ENCODE results near the gene KIF6.
"Not testable (repeated sequence)": the region's sequence is repeated elsewhere in the genome, so short reads cannot be mapped to it uniquely, and the experiment has no call there.

The KIF6 gene

DNA sequence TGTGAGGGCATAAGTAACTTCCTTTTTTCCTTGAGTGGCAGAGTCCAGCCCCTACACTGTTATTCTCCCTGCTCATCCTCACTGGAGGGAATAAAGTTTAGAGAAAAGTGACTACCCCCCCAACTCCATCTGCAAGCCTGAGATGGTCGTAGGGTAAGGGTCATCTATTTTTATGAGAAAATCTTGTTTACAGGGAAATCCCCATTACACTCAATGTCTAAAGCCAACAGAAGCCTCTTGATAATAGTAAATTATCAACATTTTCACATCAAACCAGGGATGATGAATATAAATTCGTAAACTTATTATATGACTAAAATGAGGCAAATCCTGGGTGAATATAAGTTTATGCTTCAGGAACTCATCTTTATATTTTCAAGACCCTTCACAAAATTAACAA is 228.8 kb downstream of the KIF6 start:
- no peaks in the 10 kb centered on the region for H3K9me3 ChIP-seq (ENCODE audit: control insufficient read depth, low read length)
- H3K27me3 ChIP-seq (ENCODE audit: control insufficient read depth, insufficient read depth, low read length), result no peaks in the 10 kb centered on the region
- H3K4me1 ChIP-seq (ENCODE audit: control insufficient read depth, insufficient read depth, low read length), result no peaks in the 10 kb centered on the region
- H3K4me3 ChIP-seq (ENCODE audit: low read length), result no peak overlapping the region
- no peak overlapping the region for H3K9ac ChIP-seq (ENCODE audit: low read length)
- H3K36me3 ChIP-seq (ENCODE audit: control insufficient read depth, insufficient read depth, low read length), result no peaks in the 10 kb centered on the region

GRCh38 chr6:39495640-39496039 is 229.6 kb downstream of the KIF6 start:
- Histone ChIP-seq H3K27me3 (ENCODE audit: control insufficient read depth, insufficient read depth, low read length) (no peaks in the 10 kb centered on the region), H3K4me3 (ENCODE audit: low read length) (no peak overlapping the region), H3K4me1 (ENCODE audit: control insufficient read depth, insufficient read depth, low read length) (no peaks in the 10 kb centered on the region)

GRCh38 chr6:39494998-39495397 is 230.2 kb downstream of the KIF6 start:
- no peak overlapping the region for H3K4me3 ChIP-seq (ENCODE audit: low read length)
- no peaks in the 10 kb centered on the region for H3K27me3 ChIP-seq (ENCODE audit: control insufficient read depth, insufficient read depth, low read length)
- no peaks in the 10 kb centered on the region for H3K36me3 ChIP-seq (ENCODE audit: control insufficient read depth, insufficient read depth, low read length)
- H3K9ac ChIP-seq (ENCODE audit: low read length), result no peak overlapping the region
- no peaks in the 10 kb centered on the region for H3K9me3 ChIP-seq (ENCODE audit: control insufficient read depth, low read length)
- no peaks in the 10 kb centered on the region for H3K4me1 ChIP-seq (ENCODE audit: control insufficient read depth, insufficient read depth, low read length)

More at GRCh38 chr6:39495640-39496039, 229.6 kb downstream of the KIF6 start:
- H3K36me3 ChIP-seq (ENCODE audit: control insufficient read depth, insufficient read depth, low read length), result no peaks in the 10 kb centered on the region
- H3K9me3 ChIP-seq (ENCODE audit: control insufficient read depth, low read length), result no peaks in the 10 kb centered on the region
- no peak overlapping the region for H3K9ac ChIP-seq (ENCODE audit: low read length)

- no peaks in the 10 kb centered on the region for H3K4me1 ChIP-seq (ENCODE audit: control insufficient read depth, insufficient read depth, low read length)
Measured at GRCh38 chr6:39493777-39494176, 231.4 kb downstream of the KIF6 start.

DNA sequence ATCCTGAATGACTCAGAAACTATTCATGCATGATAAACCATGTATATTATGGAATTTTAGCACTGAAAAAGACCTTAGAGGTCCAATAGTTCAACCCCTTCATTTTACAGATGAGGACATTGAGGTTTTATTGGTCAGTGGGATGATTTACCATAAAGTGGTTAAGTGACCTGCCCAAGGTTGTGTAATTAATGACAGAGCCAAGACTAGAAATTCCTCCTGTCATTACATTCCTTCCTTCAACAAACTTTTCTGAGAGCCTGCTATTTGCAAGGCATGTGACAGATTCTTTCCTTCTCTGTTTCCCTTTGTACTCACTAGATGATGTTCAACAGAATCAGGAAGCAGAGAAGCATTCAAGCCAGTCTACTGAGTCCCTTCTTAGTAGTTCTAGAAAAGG is 232.0 kb downstream of the KIF6 start:
- Histone ChIP-seq H3K36me3 (ENCODE audit: control insufficient read depth, insufficient read depth, low read length) (no peaks in the 10 kb centered on the region), H3K4me1 (ENCODE audit: control insufficient read depth, insufficient read depth, low read length) (no peaks in the 10 kb centered on the region), H3K4me3 (ENCODE audit: low read length) (no peak overlapping the region), H3K9ac (ENCODE audit: low read length) (no peak overlapping the region), H3K27me3 (ENCODE audit: control insufficient read depth, insufficient read depth, low read length) (no peaks in the 10 kb centered on the region), H3K9me3 (ENCODE audit: control insufficient read depth, low read length) (no peaks in the 10 kb centered on the region)

More at GRCh38 chr6:39493777-39494176, 231.4 kb downstream of the KIF6 start:
- Histone ChIP-seq H3K9ac (ENCODE audit: low read length) (no peak overlapping the region), H3K9me3 (ENCODE audit: control insufficient read depth, low read length) (no peaks in the 10 kb centered on the region), H3K36me3 (ENCODE audit: control insufficient read depth, insufficient read depth, low read length) (no peaks in the 10 kb centered on the region), H3K4me3 (ENCODE audit: low read length) (no peak overlapping the region), H3K27me3 (ENCODE audit: control insufficient read depth, insufficient read depth, low read length) (no peaks in the 10 kb centered on the region)

DNA sequence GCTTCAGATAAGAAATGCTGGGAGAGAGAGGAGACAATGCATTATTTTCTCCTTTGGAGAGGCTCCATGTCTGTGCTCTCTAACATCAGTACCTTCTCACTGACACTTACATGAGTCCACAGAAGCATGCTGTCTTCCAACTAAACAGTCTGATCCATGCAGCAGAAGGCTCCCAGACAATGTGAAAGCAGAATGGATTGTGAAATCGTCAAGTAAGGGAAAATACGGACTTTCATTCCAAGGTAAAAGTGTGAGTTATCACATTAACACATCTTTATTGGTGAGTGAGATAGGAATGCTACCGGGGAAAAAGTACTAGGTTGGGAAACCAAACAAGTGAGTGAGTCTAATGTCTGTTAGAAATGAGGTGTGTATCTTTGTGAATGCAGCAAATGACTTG is 235.1 kb downstream of the KIF6 start:
- Histone ChIP-seq H3K4me3 (ENCODE audit: low read length) (no peak overlapping the region), H3K4me1 (ENCODE audit: control insufficient read depth, insufficient read depth, low read length) (no peaks in the 10 kb centered on the region), H3K27me3 (ENCODE audit: control insufficient read depth, insufficient read depth, low read length) (no peaks in the 10 kb centered on the region), H3K9me3 (ENCODE audit: control insufficient read depth, low read length) (no peaks in the 10 kb centered on the region), H3K9ac (ENCODE audit: low read length) (no peak overlapping the region), H3K36me3 (ENCODE audit: control insufficient read depth, insufficient read depth, low read length) (no peaks in the 10 kb centered on the region)

GRCh38 chr6:39488255-39488879 is 236.8 kb downstream of the KIF6 start:
- no peak overlapping the region for H3K4me3 ChIP-seq (ENCODE audit: low read length)
- no peaks in the 10 kb centered on the region for H3K27me3 ChIP-seq (ENCODE audit: control insufficient read depth, insufficient read depth, low read length)
- no peaks in the 10 kb centered on the region for H3K9me3 ChIP-seq (ENCODE audit: control insufficient read depth, low read length)
- H3K4me1 ChIP-seq (ENCODE audit: control insufficient read depth, insufficient read depth, low read length), result no peaks in the 10 kb centered on the region
- no peaks in the 10 kb centered on the region for H3K36me3 ChIP-seq (ENCODE audit: control insufficient read depth, insufficient read depth, low read length)
- no peak overlapping the region for H3K9ac ChIP-seq (ENCODE audit: low read length)

GRCh38 chr6:39484276-39484675 is 240.9 kb downstream of the KIF6 start:
- Histone ChIP-seq H3K27me3 (ENCODE audit: control insufficient read depth, insufficient read depth, low read length) (no peaks in the 10 kb centered on the region), H3K4me1 (ENCODE audit: control insufficient read depth, insufficient read depth, low read length) (no peaks in the 10 kb centered on the region), H3K4me3 (ENCODE audit: low read length) (no peak overlapping the region), H3K36me3 (ENCODE audit: control insufficient read depth, insufficient read depth, low read length) (no peaks in the 10 kb centered on the region), H3K9ac (ENCODE audit: low read length) (no peak overlapping the region), H3K9me3 (ENCODE audit: control insufficient read depth, low read length) (no peaks in the 10 kb centered on the region)

- not testable (repeated sequence) for H3K36me3 ChIP-seq (ENCODE audit: control insufficient read depth, insufficient read depth, low read length); H3K4me1 ChIP-seq (ENCODE audit: control insufficient read depth, insufficient read depth, low read length); H3K4me3 ChIP-seq (ENCODE audit: low read length); H3K9me3 ChIP-seq (ENCODE audit: control insufficient read depth, low read length); H3K27me3 ChIP-seq (ENCODE audit: control insufficient read depth, insufficient read depth, low read length); H3K9ac ChIP-seq (ENCODE audit: low read length)
Measured at GRCh38 chr6:39479819-39480218, 245.4 kb downstream of the KIF6 start.

DNA sequence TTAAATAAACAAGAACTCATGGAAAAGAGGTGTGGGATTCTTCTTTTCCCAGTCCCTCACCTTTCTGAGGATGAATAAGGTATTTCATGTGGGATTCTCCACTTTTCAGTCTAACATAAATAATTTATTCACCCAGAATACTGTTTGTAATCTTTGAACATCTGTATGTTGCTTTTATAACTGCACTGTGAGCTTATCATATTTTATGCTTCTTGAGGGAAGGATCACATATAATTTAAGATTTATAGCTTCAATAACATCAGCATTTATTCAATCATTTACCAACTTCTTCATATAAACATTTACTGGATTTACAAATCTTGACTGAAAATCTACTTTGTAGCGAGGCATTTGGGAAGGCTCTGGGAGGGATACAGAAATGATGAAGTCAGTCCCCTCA is 248.5 kb downstream of the KIF6 start:
- Histone ChIP-seq H3K36me3 (ENCODE audit: control insufficient read depth, insufficient read depth, low read length) (no peaks in the 10 kb centered on the region), H3K9me3 (ENCODE audit: control insufficient read depth, low read length) (no peaks in the 10 kb centered on the region)

DNA sequence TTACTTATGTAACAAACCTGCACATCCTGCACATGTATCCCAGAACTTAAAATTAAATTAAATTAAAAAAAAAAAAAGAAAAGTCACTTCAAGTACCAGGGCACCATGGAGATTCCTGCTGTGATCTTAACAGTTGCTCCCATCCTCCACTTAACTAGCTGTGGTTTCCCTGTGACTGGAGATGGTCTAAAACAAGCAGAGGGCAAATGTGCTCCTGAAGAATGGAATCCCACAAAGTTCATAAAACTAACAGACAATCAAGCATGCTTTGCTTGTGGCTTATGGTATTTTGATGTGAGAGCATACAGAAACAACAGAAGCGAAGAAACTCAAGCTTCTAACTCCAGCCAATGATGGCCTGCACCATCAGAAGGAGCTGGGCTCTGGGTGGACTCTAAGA is 249.1 kb downstream of the KIF6 start:
- Histone ChIP-seq H3K9ac (ENCODE audit: low read length) (no peak overlapping the region), H3K36me3 (ENCODE audit: control insufficient read depth, insufficient read depth, low read length) (no peaks in the 10 kb centered on the region), H3K4me1 (ENCODE audit: control insufficient read depth, insufficient read depth, low read length) (no peaks in the 10 kb centered on the region), H3K27me3 (ENCODE audit: control insufficient read depth, insufficient read depth, low read length) (no peaks in the 10 kb centered on the region), H3K4me3 (ENCODE audit: low read length) (no peak overlapping the region), H3K9me3 (ENCODE audit: control insufficient read depth, low read length) (no peaks in the 10 kb centered on the region)

More for the DNA sequence above, 248.5 kb downstream of the KIF6 start:
- no peak overlapping the region for H3K9ac ChIP-seq (ENCODE audit: low read length)
- H3K4me3 ChIP-seq (ENCODE audit: low read length), result no peak overlapping the region
- H3K27me3 ChIP-seq (ENCODE audit: control insufficient read depth, insufficient read depth, low read length), result no peaks in the 10 kb centered on the region
- no peaks in the 10 kb centered on the region for H3K4me1 ChIP-seq (ENCODE audit: control insufficient read depth, insufficient read depth, low read length)

GRCh38 chr6:39471954-39472659 is 253.1 kb downstream of the KIF6 start:
- H3K36me3 ChIP-seq (ENCODE audit: control insufficient read depth, insufficient read depth, low read length), result no peaks in the 10 kb centered on the region
- no peaks in the 10 kb centered on the region for H3K9me3 ChIP-seq (ENCODE audit: control insufficient read depth, low read length)
- H3K9ac ChIP-seq (ENCODE audit: low read length), result no peak overlapping the region

More at GRCh38 chr6:39471954-39472659, 253.1 kb downstream of the KIF6 start:
- no peaks in the 10 kb centered on the region for H3K27me3 ChIP-seq (ENCODE audit: control insufficient read depth, insufficient read depth, low read length)
- H3K4me3 ChIP-seq (ENCODE audit: low read length), result no peak overlapping the region
- peaks cover 6% of the 10 kb centered on the region for H3K4me1 ChIP-seq (ENCODE audit: control insufficient read depth, insufficient read depth, low read length)
